ENCODE results near the gene ACTG2. TPM values are rescaled to one million over a fixed set of nuclear protein-coding genes. Genes with fewer than 3 reads are reported as not detected.

Gene ACTG2
- total RNA-seq (10 to 100 TPM in 1 of 7 donors, 1 to 10 TPM in 4, under 1 TPM in 2; 0.60 to 17.6 (median 3.1) TPM), polyA plus RNA-seq (10 to 100 TPM in 1 of 3 donors, 1 to 10 TPM in 2; 3.8 to 10.9 (median 5.0) TPM)
- long read RNA-seq, donor 1, partial matches to known transcripts: 0 of 6 reads
- long read RNA-seq, donor 1, other reads (novel, unspliced or antisense): 0 of 6 reads
- long read RNA-seq, donor 2, partial matches to known transcripts: 0 of 4 reads
- long read RNA-seq, donor 2, other reads (novel, unspliced or antisense): 0 of 4 reads

DNA sequence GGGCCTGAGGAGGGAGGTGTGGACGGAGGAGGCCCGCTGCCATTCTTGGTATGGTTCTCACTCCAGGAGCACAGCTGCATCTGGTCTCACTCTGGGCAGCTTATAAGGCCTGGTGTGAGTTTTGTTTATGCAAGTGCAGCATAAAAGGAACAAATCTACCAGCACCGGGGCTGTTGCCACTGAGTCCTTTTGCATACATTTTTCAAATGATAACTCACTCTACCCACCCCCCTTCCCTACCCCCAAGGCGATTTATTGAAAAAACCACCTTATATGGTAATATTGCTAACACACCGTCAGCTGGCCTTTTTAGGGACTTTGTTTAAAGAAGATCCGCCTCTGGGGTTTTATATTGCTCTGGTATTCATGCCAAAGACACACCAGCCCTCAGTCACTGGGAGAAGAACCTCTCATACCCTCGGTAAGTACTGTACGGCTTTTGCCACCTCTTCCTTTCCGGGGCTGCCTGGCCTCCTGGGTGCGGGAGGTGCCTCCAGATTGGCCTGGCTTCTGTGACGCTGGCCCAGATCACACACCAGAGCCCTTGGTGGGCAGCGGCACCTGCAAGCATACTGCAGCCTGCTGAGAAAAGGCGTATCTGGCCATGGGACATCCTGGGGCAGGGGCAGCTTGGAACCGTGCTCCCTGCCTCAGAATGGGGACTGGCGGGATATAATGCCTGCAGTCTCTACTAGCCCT lies at the start of gene ACTG2:
TSS of gene ACTG2 (plus strand) at position 378 of the 699 bp plus-strand sequence. CDS start 8,304 bp downstream, outside the sequence.
- TF ChIP-seq POLR2AphosphoS5 (IDR thresholded peaks at IDR 0.05): no peak
- TF ChIP-seq POLR2A (IDR thresholded peaks at IDR 0.05): no peak
- TF ChIP-seq, protein P1, sequence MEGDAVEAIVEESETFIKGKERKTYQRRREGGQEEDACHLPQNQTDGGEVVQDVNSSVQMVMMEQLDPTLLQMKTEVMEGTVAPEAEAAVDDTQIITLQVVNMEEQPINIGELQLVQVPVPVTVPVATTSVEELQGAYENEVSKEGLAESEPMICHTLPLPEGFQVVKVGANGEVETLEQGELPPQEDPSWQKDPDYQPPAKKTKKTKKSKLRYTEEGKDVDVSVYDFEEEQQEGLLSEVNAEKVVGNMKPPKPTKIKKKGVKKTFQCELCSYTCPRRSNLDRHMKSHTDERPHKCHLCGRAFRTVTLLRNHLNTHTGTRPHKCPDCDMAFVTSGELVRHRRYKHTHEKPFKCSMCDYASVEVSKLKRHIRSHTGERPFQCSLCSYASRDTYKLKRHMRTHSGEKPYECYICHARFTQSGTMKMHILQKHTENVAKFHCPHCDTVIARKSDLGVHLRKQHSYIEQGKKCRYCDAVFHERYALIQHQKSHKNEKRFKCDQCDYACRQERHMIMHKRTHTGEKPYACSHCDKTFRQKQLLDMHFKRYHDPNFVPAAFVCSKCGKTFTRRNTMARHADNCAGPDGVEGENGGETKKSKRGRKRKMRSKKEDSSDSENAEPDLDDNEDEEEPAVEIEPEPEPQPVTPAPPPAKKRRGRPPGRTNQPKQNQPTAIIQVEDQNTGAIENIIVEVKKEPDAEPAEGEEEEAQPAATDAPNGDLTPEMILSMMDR (IDR thresholded peaks at IDR 0.05 in 8 of 11, conservative IDR thresholded peaks at IDR 0.05 in 3 of 11): no peak
- Histone ChIP-seq H3K4me3 (no peak within 1 kb of the TSS), H3K4me1 (peaks cover 0 to 13% (median 0%) of the 10 kb centered on the region in 6 donors), H3K9me3 (no peaks in the 10 kb centered on the region), H3K36me3 (no peaks in the 10 kb centered on the region), H3K27me3 (replicated peaks in 1 of 7) (no peaks in the 10 kb centered on the region), H3K27ac (no peak within 1 kb of the TSS)
- DNase-seq: no peak
- intact Hi-C loops (cut with DNase I; ENCODE audit: low total_unique reads): no loop called here
- 83 to 89% (median 86%) methylated on average over 12 to 15 of the region's 15 CpGs for WGBS, 5 donors

GRCh38 chr2:73844087-73844486 lies 48.7 kb upstream of the ACTG2 start:
- intact Hi-C loops (cut with DNase I; ENCODE audit: low total_unique reads): no loop called here
- no peaks in the 10 kb centered on the region for H3K27me3 ChIP-seq (replicated peaks in 1 of 7)
- peaks cover 5 to 98% (median 50%) of the 10 kb centered on the region in 6 donors for H3K36me3 ChIP-seq
- no peak overlapping the region for H3K27ac ChIP-seq
- H3K4me3 ChIP-seq: no peak overlapping the region
- 22 to 32% (median 27%) methylated on average over 2 of the region's 2 CpGs for WGBS, 5 donors
- no peaks in the 10 kb centered on the region for H3K9me3 ChIP-seq
- peaks cover 0 to 8% (median under 1%) of the 10 kb centered on the region in 6 donors for H3K4me1 ChIP-seq
- TF ChIP-seq POLR2A (IDR thresholded peaks at IDR 0.05): no peak
- TF ChIP-seq POLR2AphosphoS5 (IDR thresholded peaks at IDR 0.05): no peak
- TF ChIP-seq, protein P1 (IDR thresholded peaks at IDR 0.05 in 8 of 11, conservative IDR thresholded peaks at IDR 0.05 in 3 of 11): no peak
- DNase-seq: no peak

- intact Hi-C loops (cut with DNase I; ENCODE audit: low total_unique reads): no loop called here
- TF ChIP-seq POLR2AphosphoS5 (IDR thresholded peaks at IDR 0.05): no peak
- no peak for TF ChIP-seq POLR2A (IDR thresholded peaks at IDR 0.05)
- TF ChIP-seq, protein P1 (IDR thresholded peaks at IDR 0.05 in 8 of 11, conservative IDR thresholded peaks at IDR 0.05 in 3 of 11): no peak
- Histone ChIP-seq H3K36me3 (peaks cover 5 to 100% (median 95%) of the 10 kb centered on the region in 6 donors), H3K27me3 (replicated peaks in 1 of 7) (no peaks in the 10 kb centered on the region), H3K4me1 (no peaks in the 10 kb centered on the region), H3K4me3 (no peak overlapping the region), H3K27ac (no peak overlapping the region), H3K9me3 (no peaks in the 10 kb centered on the region)
- 93 to 97% (median 95%) methylated on average over 2 of the region's 2 CpGs for WGBS, 5 donors
- DNase-seq: no peak
Measured at GRCh38 chr2:73850009-73850408, 42.8 kb upstream of the ACTG2 start.

GRCh38 chr2:73851274-73851673 lies 41.5 kb upstream of the ACTG2 start:
- peaks cover 5 to 100% (median 93%) of the 10 kb centered on the region in 6 donors for H3K36me3 ChIP-seq
- WGBS, 5 donors: 70 to 88% (median 83%) methylated on average over 3 of the region's 3 CpGs

More at GRCh38 chr2:73851274-73851673, 41.5 kb upstream of the ACTG2 start:
- H3K27ac ChIP-seq: no peak overlapping the region
- H3K9me3 ChIP-seq: no peaks in the 10 kb centered on the region
- H3K27me3 ChIP-seq (replicated peaks in 1 of 7): no peaks in the 10 kb centered on the region
- H3K4me3 ChIP-seq: no peak overlapping the region
- DNase-seq: no peak
- TF ChIP-seq, protein P1 (IDR thresholded peaks at IDR 0.05 in 8 of 11, conservative IDR thresholded peaks at IDR 0.05 in 3 of 11): no peak
- TF ChIP-seq POLR2A (IDR thresholded peaks at IDR 0.05) (no peak), POLR2AphosphoS5 (IDR thresholded peaks at IDR 0.05) (no peak)
- intact Hi-C loops (cut with DNase I; ENCODE audit: low total_unique reads): no loop called here
- H3K4me1 ChIP-seq: no peaks in the 10 kb centered on the region

Measured in spleen (tissue), 13 donors.